ENCODE data around the gene HDAC4. TPM values are rescaled to one million over a fixed set of nuclear protein-coding genes. Genes with fewer than 3 reads are reported as not detected.

Gene HDAC4
- total RNA-seq, 1 experiment from 2014 or later: 61.5 TPM

DNA sequence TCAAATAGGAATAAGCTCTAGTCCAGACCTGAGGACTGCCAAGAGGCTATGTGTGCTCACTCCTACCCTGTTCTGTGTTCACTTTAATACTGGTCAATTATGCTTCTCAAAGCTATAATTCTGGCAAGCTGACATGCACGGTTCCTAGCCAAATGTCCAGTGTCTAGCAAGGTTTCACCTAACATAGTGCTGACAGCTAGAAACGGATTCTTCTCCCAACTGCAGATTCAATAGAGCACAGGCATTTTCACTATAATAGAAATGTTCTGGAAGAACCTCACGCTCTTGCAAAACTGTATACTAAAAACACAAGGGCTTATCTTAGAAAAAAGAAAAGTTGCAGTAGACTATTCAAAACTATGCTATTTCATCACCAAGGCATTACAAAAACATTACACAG, 45.1 kb downstream of the HDAC4 start:
- Histone ChIP-seq H3K36me3 (ENCODE audit: low read depth) (no peaks in the 10 kb centered on the region), H3K4me3 (no peak overlapping the region), H3K27me3 (ENCODE audit: insufficient read depth, low read depth) (no peaks in the 10 kb centered on the region), H3K9me2 (ENCODE audit: insufficient read depth) (no peaks in the 10 kb centered on the region), H3F3A (ENCODE audit: insufficient read depth, low read depth) (peaks cover 1% of the 10 kb centered on the region; the same call in 1 of the 2 replicates), H3K79me2 (ENCODE audit: low read depth) (no peaks in the 10 kb centered on the region), H3K4me1 (replicated peaks; ENCODE audit: insufficient read depth) (no peaks in the 10 kb centered on the region), H2AFZ (no peak overlapping the region), H3K27ac (no peak overlapping the region), H3K9me3 (ENCODE audit: insufficient read depth, low read depth) (no peaks in the 10 kb centered on the region), H3K4me2 (no peak overlapping the region), H4K20me1 (ENCODE audit: insufficient read depth) (0 out of 2 replicates have a peak, but pooled peaks cover 2% of the 10 kb centered on the region)
- no TSS peak for BruUV-seq (replicated peaks)
- no peak for DNase-seq
- ChIA-PET POLR2A (ENCODE audit: unreplicated experiment) (no interaction called here), CTCF (no interaction called here)
- intact Hi-C loops (cut with micrococcal nuclease; ENCODE audit: unreplicated experiment): no loop called here
- TF ChIP-seq EZH2 (IDR thresholded peaks at IDR 0.05; ENCODE audit: low read depth): no peak
- TF ChIP-seq, protein P1, sequence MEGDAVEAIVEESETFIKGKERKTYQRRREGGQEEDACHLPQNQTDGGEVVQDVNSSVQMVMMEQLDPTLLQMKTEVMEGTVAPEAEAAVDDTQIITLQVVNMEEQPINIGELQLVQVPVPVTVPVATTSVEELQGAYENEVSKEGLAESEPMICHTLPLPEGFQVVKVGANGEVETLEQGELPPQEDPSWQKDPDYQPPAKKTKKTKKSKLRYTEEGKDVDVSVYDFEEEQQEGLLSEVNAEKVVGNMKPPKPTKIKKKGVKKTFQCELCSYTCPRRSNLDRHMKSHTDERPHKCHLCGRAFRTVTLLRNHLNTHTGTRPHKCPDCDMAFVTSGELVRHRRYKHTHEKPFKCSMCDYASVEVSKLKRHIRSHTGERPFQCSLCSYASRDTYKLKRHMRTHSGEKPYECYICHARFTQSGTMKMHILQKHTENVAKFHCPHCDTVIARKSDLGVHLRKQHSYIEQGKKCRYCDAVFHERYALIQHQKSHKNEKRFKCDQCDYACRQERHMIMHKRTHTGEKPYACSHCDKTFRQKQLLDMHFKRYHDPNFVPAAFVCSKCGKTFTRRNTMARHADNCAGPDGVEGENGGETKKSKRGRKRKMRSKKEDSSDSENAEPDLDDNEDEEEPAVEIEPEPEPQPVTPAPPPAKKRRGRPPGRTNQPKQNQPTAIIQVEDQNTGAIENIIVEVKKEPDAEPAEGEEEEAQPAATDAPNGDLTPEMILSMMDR (conservative IDR thresholded peaks at IDR 0.05): no peak

DNA sequence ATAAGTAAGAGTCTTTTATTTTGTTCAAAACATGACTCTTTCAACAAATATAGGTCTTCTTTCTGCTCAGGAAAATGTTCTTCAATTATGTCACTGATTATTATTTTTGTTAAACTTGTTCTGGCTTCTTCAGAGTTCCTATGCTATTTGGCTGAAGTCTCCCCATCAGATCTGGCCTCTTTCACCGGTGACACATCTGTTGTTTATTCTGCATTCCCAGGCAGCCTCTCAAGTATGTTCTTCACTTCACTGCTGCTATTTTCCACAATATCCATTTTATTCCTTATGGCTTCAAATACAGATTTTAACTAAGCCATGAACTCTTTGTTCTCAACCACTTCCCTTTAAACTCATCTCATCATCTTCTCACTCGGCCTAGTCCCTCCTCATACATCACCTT, 45.7 kb downstream of the HDAC4 start:
- ChIA-PET CTCF (no interaction called here), POLR2A (ENCODE audit: unreplicated experiment) (no interaction called here)

DNA sequence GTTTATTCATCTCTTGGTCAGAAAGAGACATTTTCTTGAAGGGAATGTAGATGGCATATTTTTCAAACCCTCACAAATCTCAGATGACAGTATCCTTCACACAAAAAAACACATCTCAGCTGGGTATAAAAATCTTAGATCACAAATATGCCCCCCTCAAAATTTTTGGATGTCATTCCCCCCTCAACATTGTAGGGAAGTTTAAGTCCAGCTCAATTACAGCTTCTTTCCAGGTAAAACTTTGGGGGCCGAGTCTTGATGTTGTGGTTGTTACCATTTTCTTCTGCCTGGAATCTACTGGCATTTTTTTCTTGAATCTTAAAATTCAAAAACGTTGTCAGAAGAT, 46.1 kb downstream of the HDAC4 start:
- Histone ChIP-seq H2AFZ (no peak overlapping the region), H3K27me3 (ENCODE audit: insufficient read depth, low read depth) (no peaks in the 10 kb centered on the region), H3F3A (ENCODE audit: insufficient read depth, low read depth) (peaks cover 3% of the 10 kb centered on the region; the same call in 1 of the 2 replicates), H3K9me2 (ENCODE audit: insufficient read depth) (no peaks in the 10 kb centered on the region), H3K4me2 (no peak overlapping the region), H3K9me3 (ENCODE audit: insufficient read depth, low read depth) (no peaks in the 10 kb centered on the region), H3K4me1 (replicated peaks; ENCODE audit: insufficient read depth) (no peaks in the 10 kb centered on the region), H3K79me2 (ENCODE audit: low read depth) (no peaks in the 10 kb centered on the region), H3K27ac (no peak overlapping the region), H3K4me3 (no peak overlapping the region), H4K20me1 (ENCODE audit: insufficient read depth) (0 out of 2 replicates have a peak, but pooled peaks cover 3% of the 10 kb centered on the region), H3K36me3 (ENCODE audit: low read depth) (no peaks in the 10 kb centered on the region)
- POLR2A ChIA-PET (ENCODE audit: unreplicated experiment): no interaction called here
- TF ChIP-seq, protein P1 (conservative IDR thresholded peaks at IDR 0.05): no peak
- TF ChIP-seq EZH2 (IDR thresholded peaks at IDR 0.05; ENCODE audit: low read depth): no peak
- CTCF ChIA-PET: no interaction called here
- no peak for DNase-seq
- intact Hi-C loops (cut with micrococcal nuclease; ENCODE audit: unreplicated experiment): no loop called here
- BruUV-seq (replicated peaks): no TSS peak

More for the DNA sequence above, 45.7 kb downstream of the HDAC4 start:
- no peaks in the 10 kb centered on the region for H3K27me3 ChIP-seq (ENCODE audit: insufficient read depth, low read depth)
- no peaks in the 10 kb centered on the region for H3K79me2 ChIP-seq (ENCODE audit: low read depth)
- peaks cover 3% of the 10 kb centered on the region; the same call in 1 of the 2 replicates for H3F3A ChIP-seq (ENCODE audit: insufficient read depth, low read depth)
- no peaks in the 10 kb centered on the region for H3K9me2 ChIP-seq (ENCODE audit: insufficient read depth)
- TF ChIP-seq, protein P1 (conservative IDR thresholded peaks at IDR 0.05): no peak
- TF ChIP-seq EZH2 (IDR thresholded peaks at IDR 0.05; ENCODE audit: low read depth): no peak
- no peak for DNase-seq
- H3K36me3 ChIP-seq (ENCODE audit: low read depth): no peaks in the 10 kb centered on the region
- intact Hi-C loops (cut with micrococcal nuclease; ENCODE audit: unreplicated experiment): no loop called here
- BruUV-seq (replicated peaks): no TSS peak
- H4K20me1 ChIP-seq (ENCODE audit: insufficient read depth): 0 out of 2 replicates have a peak, but pooled peaks cover 3% of the 10 kb centered on the region
- no peaks in the 10 kb centered on the region for H3K4me1 ChIP-seq (replicated peaks; ENCODE audit: insufficient read depth)
- H3K4me2 ChIP-seq: no peak overlapping the region
- no peak overlapping the region for H3K4me3 ChIP-seq
- H3K9me3 ChIP-seq (ENCODE audit: insufficient read depth, low read depth): no peaks in the 10 kb centered on the region
- H3K27ac ChIP-seq: no peak overlapping the region
- H2AFZ ChIP-seq: no peak overlapping the region
